Caco-2 (cell line): ENCODE data around the gene CD300H. TPM values are rescaled to one million over a fixed set of nuclear protein-coding genes. Genes with fewer than 3 reads are reported as not detected.

Experiments
- BruUV-seq: library from RNA; stranded (reverse); fragments of 400-500 nt; replicated peaks from 2 replicates; lab custom pipeline; 2021; lab: Mats Ljungman, UMichigan
- CTCF ChIA-PET: fragments of 300-600 bp; sonication (Branson Sonifier 250); formaldehyde crosslinking; loops from one replicate; lab custom pipeline; 2022; ENCODE audit warnings: antibody characterized with exemption; lab: Charles Lee
- POLR2A ChIA-PET: fragments of 300-600 bp; sonication (Branson Sonifier 250); formaldehyde crosslinking; loops from one replicate; lab custom pipeline; 2022; ENCODE audit warnings: antibody characterized with exemption; lab: Charles Lee
- DNase-seq, 2 experiments: peaks; one replicate each; pipeline versions ENCODE4 v3.0.0 to v3.0.0-alpha.2; 2020 to 2022
- H3K27me3 ChIP-seq: replicated peaks from 2 replicates; pipeline ENCODE4 v1.6.0; 2011; ENCODE audit warnings: low read length; ENCODE audit not compliant: control insufficient read depth, insufficient read depth
- H3K36me3 ChIP-seq: 2 replicates; pipeline ENCODE4 v1.5.1; 2011; ENCODE audit warnings: low read length; ENCODE audit not compliant: control insufficient read depth, insufficient read depth
- H3K4me1 ChIP-seq: fragments of 250-450 bp; sonication (Bioruptor Pico); 2 replicates; pipeline ENCODE4 v1.5.1; 2020; ENCODE audit warnings: mild to moderate bottlenecking
- H3K4me3 ChIP-seq: 2 replicates; pipeline ENCODE4 v1.5.1; 2011; ENCODE audit warnings: low read depth, mild to moderate bottlenecking, control low read depth, low read length
- H3K9me3 ChIP-seq: fragments of 250-450 bp; sonication (Bioruptor Pico); 2 replicates; pipeline ENCODE4 v1.5.1; 2020; ENCODE audit warnings: mild to moderate bottlenecking, moderate library complexity
- H3K27ac Mint-ChIP-seq: one replicate; pipeline ENCODE4 v1.8.0; 2022; ENCODE audit warnings: mixed read lengths; ENCODE audit not compliant: unreplicated experiment
- H3K27me3 Mint-ChIP-seq: one replicate; pipeline ENCODE4 v1.8.0; 2022; ENCODE audit warnings: mixed read lengths; ENCODE audit not compliant: insufficient read depth, unreplicated experiment
- H3K36me3 Mint-ChIP-seq: one replicate; pipeline ENCODE4 v1.8.0; 2022; ENCODE audit warnings: mild to moderate bottlenecking, mixed read lengths; ENCODE audit not compliant: insufficient read depth, unreplicated experiment
- H3K4me1 Mint-ChIP-seq: one replicate; pipeline ENCODE4 v1.8.0; 2022; ENCODE audit warnings: low read depth, mixed read lengths; ENCODE audit not compliant: unreplicated experiment
- H3K4me3 Mint-ChIP-seq: one replicate; pipeline ENCODE4 v1.8.0; 2022; ENCODE audit warnings: mild to moderate bottlenecking, moderate library complexity, mixed read lengths; ENCODE audit not compliant: unreplicated experiment
- H3K9me3 Mint-ChIP-seq: one replicate; pipeline ENCODE4 v1.8.0; 2022; ENCODE audit warnings: mixed read lengths; ENCODE audit not compliant: unreplicated experiment
- CTCF ChIP-seq, 2 experiments: fragments of 200-600 bp in 1 of 2; IDR thresholded peaks; 1 replicate in 1 of 2; 2 replicates in 1 of 2; pipeline versions ENCODE4 v1.5.1 to v1.8.0; 2011 to 2022; ENCODE audit warnings: antibody characterized with exemption in 1 of 2, control low read depth in 1 of 2, inconsistent platforms in 1 of 2, low read depth in 1 of 2, low read length in 1 of 2, mild to moderate bottlenecking in 1 of 2, moderate library complexity in 1 of 2; ENCODE audit not compliant: insufficient read depth in 1 of 2, severe bottlenecking in 1 of 2, unreplicated experiment in 1 of 2
- intact Hi-C: fragments of 100-400 bp; cut with micrococcal nuclease; formaldehyde crosslinking; loops from one replicate; pipeline ENCODE4 v1.10.0; 2022; ENCODE audit not compliant: unreplicated experiment
- total RNA-seq: library from RNA; stranded (reverse); gene quantifications from 2 replicates; pipeline ENCODE4 v1.2.3, GENCODE V29; 2022

CD300H gene
- total RNA-seq, 1 experiment from 2014 or later, result not detected

DNA sequence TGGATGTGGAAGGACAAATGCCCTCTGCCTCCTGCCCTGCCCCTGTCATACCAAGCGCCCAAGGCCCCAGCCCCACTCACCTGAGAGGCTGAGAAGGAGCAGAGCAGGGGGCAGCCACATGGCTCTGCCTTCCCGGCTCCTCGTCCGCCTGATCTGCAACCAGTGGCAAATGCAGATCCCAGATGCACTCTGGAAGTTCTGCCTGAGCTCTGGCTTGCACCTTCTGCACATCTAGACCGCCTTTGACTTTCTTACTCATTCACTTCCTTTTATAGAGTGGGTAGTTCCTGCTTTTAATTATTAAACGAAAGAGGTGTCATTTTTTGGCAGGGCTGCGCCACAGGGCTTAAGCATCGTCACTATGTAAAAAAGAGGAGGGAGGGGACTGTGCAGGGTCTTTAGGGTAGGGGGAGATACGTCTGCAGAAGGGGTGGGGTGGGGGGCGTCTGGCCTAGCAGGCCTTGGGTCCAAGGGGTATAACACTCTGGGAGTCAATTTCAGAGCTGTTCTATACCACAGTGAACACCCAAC, 36.0 kb downstream of the CD300H start, which contains the start of gene CD300LB:
TSS of gene CD300LB (minus strand) at position 245 of the 531 bp plus-strand sequence. CDS start at position 120, 125 bp downstream.
- Mint-ChIP-seq H3K4me1 (no peaks in the 10 kb centered on the region), H3K27me3 (peaks cover 20% of the 10 kb centered on the region), H3K9me3 (peaks cover under 1% of the 10 kb centered on the region), H3K27ac (no peak within 1 kb of the TSS), H3K36me3 (no peaks in the 10 kb centered on the region), H3K4me3 (no peak within 1 kb of the TSS)
- DNase-seq, result no peak
- intact Hi-C loops, result loop anchor here (5.0 kb wide), 1 partner anchor 164 kb away; the partner anchor contains the start of gene GPR142
- Histone ChIP-seq H3K4me3 (no peak within 1 kb of the TSS), H3K9me3 (peaks cover 11% of the 10 kb centered on the region; the same call in 1 of the 2 replicates), H3K27me3 (no peaks in the 10 kb centered on the region), H3K36me3 (no peaks in the 10 kb centered on the region), H3K4me1 (no peaks in the 10 kb centered on the region)
- ChIA-PET CTCF (no interaction called here), POLR2A (no interaction called here)
- TF ChIP-seq CTCF (IDR thresholded peaks at IDR 0.05; ENCODE audit: insufficient read depth in 1 of 2, low read depth in 1 of 2, low read length in 1 of 2, severe bottlenecking in 1 of 2, unreplicated experiment in 1 of 2), result no peak
- BruUV-seq, result no TSS peak

DNA sequence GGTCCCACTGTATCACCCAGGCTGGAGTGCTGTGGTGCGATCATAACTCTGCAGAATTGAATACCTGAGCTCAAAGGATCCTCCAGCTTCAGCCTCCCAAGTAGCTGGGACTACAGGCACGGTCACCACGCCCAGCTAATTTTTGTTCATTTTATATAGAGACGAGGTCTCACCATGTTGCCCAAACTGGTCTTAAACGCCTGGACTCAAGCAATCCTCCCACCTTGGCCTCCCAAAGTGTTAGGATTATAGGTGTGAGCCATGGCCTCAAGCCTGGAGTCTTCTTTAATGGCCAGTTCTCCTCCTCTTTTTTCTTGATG, 36.5 kb downstream of the CD300H start:
- ChIA-PET POLR2A (no interaction called here), CTCF (no interaction called here)
- Histone ChIP-seq H3K9me3 (peaks cover 9% of the 10 kb centered on the region; the same call in 1 of the 2 replicates), H3K36me3 (no peaks in the 10 kb centered on the region), H3K4me1 (no peaks in the 10 kb centered on the region), H3K27me3 (no peaks in the 10 kb centered on the region), H3K4me3 (no peak overlapping the region)
- no peaks in the 10 kb centered on the region for H3K4me1 Mint-ChIP-seq
- DNase-seq, result no peak
- no peak for TF ChIP-seq CTCF (IDR thresholded peaks at IDR 0.05; ENCODE audit: insufficient read depth in 1 of 2, low read depth in 1 of 2, low read length in 1 of 2, severe bottlenecking in 1 of 2, unreplicated experiment in 1 of 2)
- H3K9me3 Mint-ChIP-seq, result no peaks in the 10 kb centered on the region
- H3K4me3 Mint-ChIP-seq, result no peak overlapping the region
- no TSS peak for BruUV-seq
- H3K27me3 Mint-ChIP-seq, result peaks cover 21% of the 10 kb centered on the region
- H3K27ac Mint-ChIP-seq, result no peak overlapping the region
- H3K36me3 Mint-ChIP-seq, result no peaks in the 10 kb centered on the region
- intact Hi-C loops, result loop anchor here (5.0 kb wide), 1 partner anchor 163 kb away; the partner anchor contains the start of gene GPR142

GRCh38 chr17:74529243-74529642, 38.1 kb downstream of the CD300H start:
- Mint-ChIP-seq H3K27me3 (peaks cover 29% of the 10 kb centered on the region), H3K9me3 (no peaks in the 10 kb centered on the region), H3K4me1 (no peaks in the 10 kb centered on the region), H3K36me3 (no peaks in the 10 kb centered on the region), H3K27ac (no peak overlapping the region), H3K4me3 (no peak overlapping the region)
- no peaks in the 10 kb centered on the region for H3K4me1 ChIP-seq
- DNase-seq, result no peak
- POLR2A ChIA-PET, result no interaction called here
- no peaks in the 10 kb centered on the region for H3K36me3 ChIP-seq
- H3K4me3 ChIP-seq, result no peak overlapping the region
- no peaks in the 10 kb centered on the region for H3K9me3 ChIP-seq
- no TSS peak for BruUV-seq
- no peak for TF ChIP-seq CTCF (IDR thresholded peaks at IDR 0.05; ENCODE audit: insufficient read depth in 1 of 2, low read depth in 1 of 2, low read length in 1 of 2, severe bottlenecking in 1 of 2, unreplicated experiment in 1 of 2)
- CTCF ChIA-PET, result no interaction called here
- intact Hi-C loops, result no loop called here
- 0 out of 2 replicates have a peak, but pooled peaks cover 1% of the 10 kb centered on the region for H3K27me3 ChIP-seq
